Measurements from ENCODE around the gene MED13L.
"Not testable (repeated sequence)": the region's sequence is repeated elsewhere in the genome, so short reads cannot be mapped to it uniquely, and the experiment has no call there.

MED13L gene

DNA sequence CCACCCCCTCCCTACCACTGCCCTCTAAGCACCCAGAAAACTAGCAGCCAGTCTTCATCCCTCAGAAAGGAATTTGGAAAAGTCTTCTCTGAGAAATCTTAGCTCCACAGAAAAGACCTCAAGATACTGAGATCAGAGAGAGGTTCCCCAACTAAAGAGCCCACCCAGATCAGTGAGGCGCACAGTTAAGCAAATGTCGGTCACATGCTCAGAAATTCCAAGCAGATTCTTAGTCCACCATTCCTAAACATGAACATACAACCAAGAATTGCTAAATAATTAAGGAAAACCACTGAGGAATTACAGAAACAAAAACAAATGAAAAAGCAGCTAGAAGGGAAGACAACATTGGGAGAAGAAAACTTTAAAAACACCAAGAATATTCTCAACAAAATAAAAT, 32.3 kb downstream of the MED13L start:
- no peak for DNase-seq

DNA sequence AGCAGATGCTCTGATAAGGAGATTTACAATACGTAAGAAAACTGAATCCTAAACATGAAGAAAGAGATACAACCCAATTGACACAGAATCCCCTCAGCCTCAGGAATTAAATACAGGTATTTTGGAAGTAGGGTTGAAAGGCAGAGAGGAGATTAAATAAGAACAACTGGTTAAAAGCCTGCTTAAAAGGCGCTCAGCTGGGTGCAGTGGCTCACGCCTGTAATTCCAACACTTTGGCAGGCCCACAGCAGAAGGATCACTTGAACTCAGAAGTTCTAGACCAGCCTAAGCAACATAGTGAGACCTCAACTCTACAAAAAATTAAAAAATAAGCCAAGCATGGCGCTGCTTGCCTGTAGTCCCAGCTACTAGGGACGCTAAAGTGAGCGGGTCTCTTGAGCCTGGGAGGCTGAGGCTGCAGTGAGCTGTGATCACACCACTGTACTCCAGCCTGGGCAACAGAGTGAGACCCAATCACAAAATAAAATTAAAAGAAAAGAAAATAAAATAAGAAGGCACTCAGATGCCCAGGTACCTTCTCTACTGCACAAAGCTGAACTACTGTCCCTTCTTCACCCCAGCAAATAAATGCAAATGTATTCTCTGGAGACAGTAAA, 32.9 kb downstream of the MED13L start:
- no peak for DNase-seq

GRCh38 chr12:116244001-116244400, 33.5 kb downstream of the MED13L start:
- no peak for DNase-seq

DNA sequence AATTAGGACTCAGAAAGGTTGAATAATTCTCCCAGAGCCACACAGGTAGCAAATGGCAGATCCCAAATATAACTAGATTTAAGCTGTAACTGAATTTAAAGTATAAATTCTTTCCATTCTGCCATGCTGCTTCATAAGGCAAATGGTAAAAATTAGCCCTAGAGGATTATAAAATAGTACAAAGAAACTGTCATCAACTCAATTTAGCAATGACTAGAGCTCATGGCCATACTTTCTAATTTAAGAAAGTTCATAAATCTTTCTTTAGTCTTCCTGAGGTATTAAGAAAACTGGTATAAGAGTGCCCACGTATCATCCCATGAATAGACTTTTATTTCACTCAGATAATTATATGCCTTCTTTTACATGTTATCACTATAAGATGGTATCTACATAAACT, 34.8 kb downstream of the MED13L start:
- no peak for DNase-seq

DNA sequence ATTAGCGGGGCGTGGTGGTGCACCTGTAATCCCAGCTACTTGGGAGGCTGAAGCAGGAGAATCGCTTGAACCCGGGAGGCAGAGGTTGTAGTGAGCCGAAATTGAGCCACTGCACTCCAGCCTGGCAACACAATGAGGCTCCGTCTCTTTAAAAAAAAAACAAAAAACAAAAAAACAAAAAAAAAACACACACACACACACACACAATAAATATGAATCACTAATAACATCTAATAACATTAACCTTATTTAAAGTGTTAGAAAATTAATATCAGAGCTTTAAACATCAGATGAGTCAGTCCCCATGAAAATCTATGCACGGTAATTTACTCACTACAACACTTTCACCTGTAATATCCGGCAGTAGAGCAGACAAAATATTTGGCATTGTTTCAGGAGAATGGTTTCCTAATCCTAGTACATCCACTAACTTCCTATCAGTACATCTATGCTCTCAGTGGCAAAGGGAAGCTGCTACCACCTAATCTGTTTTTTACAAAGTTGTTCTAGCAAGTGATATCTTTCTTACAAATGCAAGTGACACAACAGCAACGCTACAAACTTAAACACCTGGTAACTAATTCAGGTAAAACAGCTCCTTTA, 36.2 kb downstream of the MED13L start:
- DNase-seq, result no peak

GRCh38 chr12:116238570-116239119, 38.8 kb downstream of the MED13L start:
- DNase-seq, result not testable (repeated sequence)

DNA sequence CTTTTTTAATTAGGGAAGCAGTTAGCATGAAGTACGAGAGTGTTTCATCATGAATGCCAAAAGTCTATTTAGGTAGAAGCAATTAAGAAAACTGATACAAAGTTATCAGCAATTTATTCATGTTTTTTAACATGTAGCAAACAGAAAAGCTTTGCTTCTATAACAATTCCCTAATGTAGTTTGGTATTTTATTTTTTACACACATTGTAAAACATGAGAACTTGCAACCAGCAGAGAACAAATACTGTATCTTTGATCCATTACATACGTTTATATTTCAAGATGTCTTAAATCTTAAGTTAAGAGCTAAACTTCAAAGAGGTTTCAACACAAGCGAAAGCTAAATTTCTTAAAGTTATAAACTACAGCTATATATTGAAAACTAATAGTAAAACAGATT, 39.3 kb downstream of the MED13L start:
- no peak for DNase-seq

DNA sequence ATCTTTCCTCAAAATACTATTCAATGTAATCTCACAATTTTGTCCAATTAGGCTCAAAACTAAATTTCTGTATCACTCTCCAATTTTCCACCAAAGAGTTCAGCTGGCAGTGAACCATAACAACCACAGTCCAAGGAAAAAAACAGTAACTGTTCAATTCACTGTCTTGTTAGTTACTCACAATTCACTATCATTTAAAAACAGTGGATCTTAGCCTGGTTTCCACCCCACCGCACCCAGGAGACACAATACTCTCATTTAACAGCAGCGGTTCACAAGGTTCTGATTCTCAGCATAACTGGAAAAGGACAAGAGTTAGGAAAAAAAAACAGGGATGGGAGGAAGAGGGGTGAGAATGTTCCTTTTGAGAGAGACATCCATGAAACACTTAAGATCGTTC, 40.5 kb downstream of the MED13L start:
- no peak for DNase-seq

DNA sequence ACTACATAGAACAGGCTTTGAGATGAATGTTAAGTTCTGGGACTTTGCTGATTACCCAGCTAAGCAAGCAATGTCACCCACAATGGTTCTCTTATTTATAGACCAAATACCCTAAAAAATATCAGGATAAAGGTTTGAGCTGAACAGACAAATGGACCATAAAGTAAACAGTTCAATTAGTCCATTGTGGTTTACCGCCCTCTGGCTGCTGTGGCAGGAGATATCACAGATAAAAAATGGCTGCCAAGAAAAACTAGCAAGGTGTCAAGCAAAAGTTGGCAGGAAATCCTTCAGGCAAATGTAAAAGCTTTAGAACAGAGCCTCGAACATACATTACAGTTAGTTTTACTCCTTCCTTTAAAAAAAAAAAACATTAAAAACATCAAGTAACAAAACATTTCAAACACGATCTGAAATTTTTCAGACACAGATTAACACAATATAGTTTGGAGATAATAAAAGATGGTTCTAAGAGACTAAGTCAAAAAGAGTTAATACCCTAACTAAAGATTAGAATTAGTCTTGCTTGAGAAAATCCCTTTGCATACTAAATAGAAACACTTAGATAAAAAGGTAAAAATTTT, 41.3 kb downstream of the MED13L start:
- DNase-seq, result peak; percentile 13

GRCh38 chr12:116234148-116234547, 43.3 kb downstream of the MED13L start:
- not testable (repeated sequence) for DNase-seq

DNA sequence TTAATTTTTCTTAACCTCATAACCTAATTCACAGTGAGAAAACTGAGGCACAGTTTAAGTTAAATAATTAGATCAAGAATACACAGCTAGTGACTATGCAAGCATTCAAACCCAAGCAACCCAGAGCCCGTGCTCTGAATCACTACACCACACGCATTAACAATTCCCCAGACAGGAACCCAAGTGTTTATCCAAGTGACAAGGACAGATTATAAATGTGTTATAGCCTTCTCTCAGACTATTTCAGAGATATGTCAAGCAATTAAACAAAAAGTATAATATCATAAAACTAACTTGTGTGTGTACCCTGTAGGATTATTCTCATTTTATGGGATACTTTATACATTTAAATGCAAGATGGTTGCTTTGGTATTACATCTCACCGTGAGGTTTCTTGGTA, 43.8 kb downstream of the MED13L start:
- DNase-seq, result no peak

DNA sequence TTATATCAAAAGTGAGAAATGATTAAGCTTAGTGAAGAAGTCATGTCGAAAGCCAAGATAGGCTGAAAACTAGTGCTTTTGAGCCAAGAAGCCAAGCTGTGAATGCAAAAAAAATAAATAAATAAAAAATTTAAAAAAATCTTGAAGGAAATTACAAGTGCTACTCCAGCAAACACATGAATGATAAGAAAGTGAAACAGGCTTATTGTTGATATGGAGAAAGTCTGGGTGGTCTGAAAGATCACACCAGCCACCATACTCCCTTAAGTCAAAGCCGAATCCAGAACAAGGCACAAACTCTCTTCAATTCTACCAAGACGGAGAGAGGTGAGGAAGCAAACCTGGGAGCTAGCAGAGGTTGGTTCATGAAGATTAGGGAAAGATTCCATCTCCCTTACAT, 49.7 kb downstream of the MED13L start:
- DNase-seq, result no peak

GRCh38 chr12:116226026-116226425, 51.5 kb downstream of the MED13L start:
- DNase-seq, result no peak

- DNase-seq, result no peak
Observed at GRCh38 chr12:116222358-116222757, 55.1 kb downstream of the MED13L start.

GRCh38 chr12:116220756-116221155, 56.7 kb downstream of the MED13L start:
- no peak for DNase-seq

DNA sequence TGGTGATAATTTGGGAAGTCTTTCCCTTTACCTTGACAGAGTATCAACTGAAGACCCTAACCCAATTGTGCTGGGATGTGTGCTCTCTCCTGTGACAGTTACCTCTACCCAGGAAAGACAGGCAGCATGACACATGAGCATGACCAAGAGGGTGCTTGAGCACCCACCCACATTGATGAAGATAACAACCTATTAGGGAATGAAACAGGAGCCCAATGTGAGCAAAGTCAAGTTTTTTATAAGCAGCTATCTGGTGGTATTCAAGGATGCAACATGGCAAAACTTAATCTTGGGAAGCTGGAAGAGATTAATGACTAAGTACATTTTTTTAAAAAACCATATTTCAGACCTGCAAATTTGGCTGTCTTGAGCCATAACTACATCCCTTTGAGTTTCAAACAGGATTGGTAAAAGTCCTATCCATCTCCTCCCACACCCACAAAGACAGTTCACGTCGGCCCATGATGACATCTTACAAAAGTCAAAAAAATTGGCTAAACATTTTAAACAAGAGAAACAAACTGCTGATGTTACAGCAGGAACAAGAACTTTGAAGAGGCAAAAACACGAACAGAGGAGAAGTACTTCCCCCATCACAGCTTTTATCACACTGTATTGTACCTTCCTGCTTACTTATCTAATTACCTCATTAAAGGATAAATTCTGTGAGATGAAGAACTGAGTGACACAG, 60.3 kb downstream of the MED13L start:
- no peak for DNase-seq

DNA sequence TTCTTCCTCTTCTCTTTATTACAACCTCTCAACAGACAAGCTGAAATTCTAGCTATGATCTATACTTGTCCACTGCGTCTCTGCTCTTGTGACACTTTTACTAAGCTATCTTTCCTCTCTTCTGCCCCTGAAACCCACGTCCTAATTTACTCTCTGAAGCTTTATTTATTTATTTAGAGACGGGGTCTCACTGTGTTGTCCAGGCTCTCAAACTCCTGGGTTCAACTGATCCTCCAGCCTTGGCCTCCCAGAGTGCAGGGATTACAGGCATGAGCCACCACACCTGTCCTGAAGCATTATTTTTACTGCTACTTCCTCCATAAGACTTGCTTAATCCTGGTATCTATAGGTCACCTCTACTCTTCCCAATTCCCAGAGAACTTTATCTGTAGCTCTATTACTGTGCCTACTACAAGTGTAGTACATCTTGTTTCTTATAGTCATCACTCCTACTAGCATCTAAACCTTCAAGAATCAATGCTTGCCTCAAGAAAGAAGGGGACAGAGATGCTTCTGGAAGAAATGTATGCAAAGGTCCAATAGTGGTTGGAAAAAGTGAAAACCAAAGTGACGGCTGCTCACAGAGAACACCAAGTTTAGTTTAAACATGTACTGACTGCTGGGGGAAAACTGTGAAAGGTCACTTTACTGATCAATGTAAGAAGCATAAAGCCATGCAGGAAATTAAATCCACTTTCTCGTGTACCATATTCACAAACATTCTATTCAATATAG, 61.3 kb downstream of the MED13L start:
- DNase-seq, result no peak

- no peak for DNase-seq
Observed at GRCh38 chr12:116215023-116215422, 62.5 kb downstream of the MED13L start.

DNA sequence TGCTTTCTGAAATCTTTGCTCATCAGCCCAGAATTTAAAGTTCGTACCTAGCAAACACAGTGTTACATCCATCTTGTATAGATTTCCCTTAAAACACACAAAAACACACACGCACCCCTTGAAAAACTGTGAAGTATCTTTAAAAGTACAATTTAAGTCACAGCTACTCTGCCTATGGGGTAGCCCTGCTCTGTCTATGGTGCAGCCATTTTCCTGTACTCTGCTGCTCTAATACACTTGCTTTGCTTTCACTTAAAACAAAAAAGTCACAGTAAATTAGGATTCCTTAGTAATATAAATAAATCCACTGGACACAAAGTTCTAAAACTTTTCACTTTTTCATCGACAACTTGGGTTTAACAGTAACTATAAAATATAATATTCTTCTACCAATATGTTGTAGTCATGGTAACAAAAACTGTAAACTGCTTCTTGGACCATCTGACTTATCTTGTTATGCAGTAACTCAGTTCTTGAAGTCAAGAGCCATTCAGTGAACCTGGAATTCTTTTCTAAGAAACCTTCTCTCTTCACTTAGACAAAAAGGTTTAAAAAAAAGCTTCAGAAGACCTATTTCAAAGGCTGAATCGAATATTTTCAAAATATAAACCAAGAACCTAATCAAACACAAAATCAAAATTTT, 63.5 kb downstream of the MED13L start:
- DNase-seq, result no peak

- no peak for DNase-seq
Observed at GRCh38 chr12:116213014-116213413, 64.5 kb downstream of the MED13L start.

GRCh38 chr12:116210762-116211161, 66.7 kb downstream of the MED13L start:
- no peak for DNase-seq

- no peak for DNase-seq
Observed at GRCh38 chr12:116210131-116210530, 67.4 kb downstream of the MED13L start.

DNA sequence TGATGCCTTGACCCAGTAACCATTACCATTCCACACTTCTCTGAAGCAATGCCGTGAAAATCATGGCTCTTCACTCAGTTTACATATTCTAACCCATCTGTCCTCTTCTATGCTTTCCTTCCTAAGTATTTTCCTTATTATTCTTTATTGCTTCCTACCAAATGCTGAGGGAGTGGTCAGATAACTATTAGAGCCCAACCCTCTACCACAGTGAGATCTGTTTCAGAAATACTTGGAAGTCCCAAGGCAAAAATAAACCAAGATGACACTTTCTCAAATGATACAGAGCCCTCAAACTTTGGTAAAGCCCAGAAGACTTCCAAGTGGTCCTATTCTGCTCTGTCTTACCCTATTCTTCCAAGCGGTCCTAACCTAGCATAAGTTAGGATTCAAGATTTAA, 68.0 kb downstream of the MED13L start:
- no peak for DNase-seq

Measured in NCI-H526 treated with DMSO at 0.1 percent for 48 hours (cell line).